HepG2 (cell line): ENCODE results near the gene TAF6L. TPM values are rescaled to one million over a fixed set of nuclear protein-coding genes. Genes with fewer than 3 reads are reported as not detected.

ENCODE experiments used
- BRD4 ChIP-seq: sonication (generic); formaldehyde crosslinking; IDR thresholded peaks from 2 replicates; pipeline ENCODE4 v1.4.0; 2020; ENCODE audit warnings: missing genetic modification reagents
- CC2D1A ChIP-seq: sonication (generic); formaldehyde crosslinking; IDR thresholded peaks from 2 replicates; pipeline ENCODE4 v1.8.1; 2023; ENCODE audit warnings: mild to moderate bottlenecking, missing genetic modification reagents
- CEBPB ChIP-seq: IDR thresholded peaks from 2 replicates; pipeline ENCODE4 v1.6.1; 2011; ENCODE audit warnings: low read depth, low read length, improper control_type of control experiment, borderline replicate concordance
- ELF4 ChIP-seq: sonication (generic); formaldehyde crosslinking; IDR thresholded peaks from 2 replicates; pipeline ENCODE4 v1.5.0; 2020; ENCODE audit warnings: missing genetic modification reagents, mild to moderate bottlenecking, moderate library complexity, borderline replicate concordance
- FUBP1 ChIP-seq: sonication (generic); formaldehyde crosslinking; IDR thresholded peaks from 2 replicates; pipeline ENCODE4 v1.5.1; 2020; ENCODE audit warnings: missing genetic modification reagents, mild to moderate bottlenecking, borderline replicate concordance
- KLF16 ChIP-seq, 2 experiments: sonication (generic) in 1 of 2; formaldehyde crosslinking in 1 of 2; IDR thresholded peaks; 2 replicates each; pipeline versions ENCODE4 v1.6.1 to v1.8.0; 2016 to 2023; ENCODE audit warnings: missing genetic modification reagents in 2 of 2, missing compliant biosample characterization in 1 of 2
- NFE2L1 ChIP-seq: sonication (generic); formaldehyde crosslinking; IDR thresholded peaks from 2 replicates; pipeline ENCODE4 v1.4.0; 2020; ENCODE audit warnings: missing genetic modification reagents, mild to moderate bottlenecking, borderline replicate concordance
- RXRA ChIP-seq: sonication (generic); formaldehyde crosslinking; IDR thresholded peaks from 2 replicates; pipeline ENCODE4 v1.5.1; 2020; ENCODE audit warnings: missing genetic modification reagents
- TEAD2 ChIP-seq: sonication (generic); formaldehyde crosslinking; IDR thresholded peaks from 2 replicates; pipeline ENCODE4 v1.9.0; 2021; ENCODE audit warnings: missing genetic modification reagents
- TFDP1 ChIP-seq: IDR thresholded peaks from 2 replicates; pipeline ENCODE4 v1.6.1; 2016; ENCODE audit warnings: missing compliant biosample characterization, missing genetic modification reagents, borderline replicate concordance
- TOPORS ChIP-seq: sonication (generic); formaldehyde crosslinking; IDR thresholded peaks from 2 replicates; pipeline ENCODE4 v1.8.0; 2023; ENCODE audit warnings: mild to moderate bottlenecking, missing genetic modification reagents
- ZNF597 ChIP-seq: sonication (generic); formaldehyde crosslinking; IDR thresholded peaks from 2 replicates; pipeline ENCODE4 v1.5.0; 2020; ENCODE audit warnings: missing genetic modification reagents
- ZNF777 ChIP-seq: sonication (generic); formaldehyde crosslinking; IDR thresholded peaks from 2 replicates; pipeline ENCODE4 v1.4.0; 2020; ENCODE audit warnings: missing genetic modification reagents
- ZSCAN20 ChIP-seq: sonication (generic); formaldehyde crosslinking; IDR thresholded peaks from 2 replicates; pipeline ENCODE4 v1.4.0; 2020; ENCODE audit warnings: missing genetic modification reagents, mild to moderate bottlenecking, borderline replicate concordance
- polyA plus RNA-seq, 8 experiments: library from polyadenylated mRNA; depleted of rRNA in 3 of 8; stranded (reverse) in 7 of 8; unstranded in 1 of 8; fragments of >200 nt; fragmentation: Illumina TruSeq in 4 of 8; extraction: Trizol in 4 of 8; gene quantifications; 2 replicates each; pipeline versions ENCODE4 v1.2.1 to v1.2.3, GENCODE V29; 2011 to 2016; ENCODE audit warnings: low read depth in 4 of 8, missing spikeins in 1 of 8, mixed read lengths in 1 of 8; ENCODE audit not compliant: insufficient read depth in 1 of 8
- total RNA-seq, 5 experiments: library from RNA; depleted of rRNA; stranded (reverse); fragments of >200 nt; fragmentation: Illumina TruSeq; extraction: Trizol; gene quantifications; 2 replicates each; pipeline ENCODE4 v1.2.3, GENCODE V29; 2016; ENCODE audit warnings: low read depth in 1 of 5
- TF ChIP-seq, protein P1 (sequence below): IDR thresholded peaks from 2 replicates; pipeline ENCODE4 v1.6.1; 2016; ENCODE audit warnings: low read depth, missing genetic modification reagents, missing compliant biosample characterization
- TF ChIP-seq, protein P2 (sequence below): sonication (generic); formaldehyde crosslinking; IDR thresholded peaks from 2 replicates; pipeline ENCODE4 v1.8.1; 2023; ENCODE audit warnings: mild to moderate bottlenecking, missing genetic modification reagents
- TF ChIP-seq, protein P3 (sequence below): sonication (generic); formaldehyde crosslinking; IDR thresholded peaks from 2 replicates; pipeline ENCODE4 v1.5.0; 2020; ENCODE audit warnings: mild to moderate bottlenecking, low read depth, missing genetic modification reagents, borderline replicate concordance

The TAF6L gene
- total and polyA plus RNA-seq, 2 of the 13 experiments (the other 11 are each of a cell fraction or from before 2014, with no cell fraction given), result 12.6 to 19.4 TPM

- TF ChIP-seq, protein P1, sequence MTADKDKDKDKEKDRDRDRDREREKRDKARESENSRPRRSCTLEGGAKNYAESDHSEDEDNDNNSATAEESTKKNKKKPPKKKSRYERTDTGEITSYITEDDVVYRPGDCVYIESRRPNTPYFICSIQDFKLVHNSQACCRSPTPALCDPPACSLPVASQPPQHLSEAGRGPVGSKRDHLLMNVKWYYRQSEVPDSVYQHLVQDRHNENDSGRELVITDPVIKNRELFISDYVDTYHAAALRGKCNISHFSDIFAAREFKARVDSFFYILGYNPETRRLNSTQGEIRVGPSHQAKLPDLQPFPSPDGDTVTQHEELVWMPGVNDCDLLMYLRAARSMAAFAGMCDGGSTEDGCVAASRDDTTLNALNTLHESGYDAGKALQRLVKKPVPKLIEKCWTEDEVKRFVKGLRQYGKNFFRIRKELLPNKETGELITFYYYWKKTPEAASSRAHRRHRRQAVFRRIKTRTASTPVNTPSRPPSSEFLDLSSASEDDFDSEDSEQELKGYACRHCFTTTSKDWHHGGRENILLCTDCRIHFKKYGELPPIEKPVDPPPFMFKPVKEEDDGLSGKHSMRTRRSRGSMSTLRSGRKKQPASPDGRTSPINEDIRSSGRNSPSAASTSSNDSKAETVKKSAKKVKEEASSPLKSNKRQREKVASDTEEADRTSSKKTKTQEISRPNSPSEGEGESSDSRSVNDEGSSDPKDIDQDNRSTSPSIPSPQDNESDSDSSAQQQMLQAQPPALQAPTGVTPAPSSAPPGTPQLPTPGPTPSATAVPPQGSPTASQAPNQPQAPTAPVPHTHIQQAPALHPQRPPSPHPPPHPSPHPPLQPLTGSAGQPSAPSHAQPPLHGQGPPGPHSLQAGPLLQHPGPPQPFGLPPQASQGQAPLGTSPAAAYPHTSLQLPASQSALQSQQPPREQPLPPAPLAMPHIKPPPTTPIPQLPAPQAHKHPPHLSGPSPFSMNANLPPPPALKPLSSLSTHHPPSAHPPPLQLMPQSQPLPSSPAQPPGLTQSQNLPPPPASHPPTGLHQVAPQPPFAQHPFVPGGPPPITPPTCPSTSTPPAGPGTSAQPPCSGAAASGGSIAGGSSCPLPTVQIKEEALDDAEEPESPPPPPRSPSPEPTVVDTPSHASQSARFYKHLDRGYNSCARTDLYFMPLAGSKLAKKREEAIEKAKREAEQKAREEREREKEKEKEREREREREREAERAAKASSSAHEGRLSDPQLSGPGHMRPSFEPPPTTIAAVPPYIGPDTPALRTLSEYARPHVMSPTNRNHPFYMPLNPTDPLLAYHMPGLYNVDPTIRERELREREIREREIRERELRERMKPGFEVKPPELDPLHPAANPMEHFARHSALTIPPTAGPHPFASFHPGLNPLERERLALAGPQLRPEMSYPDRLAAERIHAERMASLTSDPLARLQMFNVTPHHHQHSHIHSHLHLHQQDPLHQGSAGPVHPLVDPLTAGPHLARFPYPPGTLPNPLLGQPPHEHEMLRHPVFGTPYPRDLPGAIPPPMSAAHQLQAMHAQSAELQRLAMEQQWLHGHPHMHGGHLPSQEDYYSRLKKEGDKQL (CRISPR knock-in tag), result 0 out of 2 replicates have a peak, but pooled peaks have one; percentile 33
- TF ChIP-seq NFE2L1, result no peak
- TF ChIP-seq ZNF597 (CRISPR knock-in tag), result no peak
- TF ChIP-seq BRD4 (CRISPR knock-in tag), result peak; percentile 72; the same call in 1 of the 2 replicates
- no peak for TF ChIP-seq ELF4 (CRISPR knock-in tag)
- TF ChIP-seq KLF16 (CRISPR knock-in tag; IDR thresholded peaks at IDR 0.05), result peak in 1 of 2 experiments; percentile 94; a peak in 2 of 4 replicates
- no peak for TF ChIP-seq CC2D1A (CRISPR knock-in tag)
- peak; percentile 54 for TF ChIP-seq ZNF777 (CRISPR knock-in tag)
- TF ChIP-seq, protein P2, sequence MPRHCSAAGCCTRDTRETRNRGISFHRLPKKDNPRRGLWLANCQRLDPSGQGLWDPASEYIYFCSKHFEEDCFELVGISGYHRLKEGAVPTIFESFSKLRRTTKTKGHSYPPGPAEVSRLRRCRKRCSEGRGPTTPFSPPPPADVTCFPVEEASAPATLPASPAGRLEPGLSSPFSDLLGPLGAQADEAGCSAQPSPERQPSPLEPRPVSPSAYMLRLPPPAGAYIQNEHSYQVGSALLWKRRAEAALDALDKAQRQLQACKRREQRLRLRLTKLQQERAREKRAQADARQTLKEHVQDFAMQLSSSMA (CRISPR knock-in tag), result no peak
- peak; percentile 82 for TF ChIP-seq RXRA
- TF ChIP-seq TEAD2 (CRISPR knock-in tag), result no peak
- TF ChIP-seq FUBP1, result no peak
- peak; percentile 73; the same call in 1 of the 2 replicates for TF ChIP-seq ZSCAN20
- peak; percentile 64; the same call in 1 of the 2 replicates for TF ChIP-seq TFDP1 (CRISPR knock-in tag)
- TF ChIP-seq TOPORS, result peak; percentile 74; the same call in 1 of the 2 replicates
- TF ChIP-seq, protein P3, sequence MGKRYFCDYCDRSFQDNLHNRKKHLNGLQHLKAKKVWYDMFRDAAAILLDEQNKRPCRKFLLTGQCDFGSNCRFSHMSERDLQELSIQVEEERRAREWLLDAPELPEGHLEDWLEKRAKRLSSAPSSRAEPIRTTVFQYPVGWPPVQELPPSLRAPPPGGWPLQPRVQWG (CRISPR knock-in tag), result no peak
- no peak for TF ChIP-seq CEBPB
Measured at GRCh38 chr11:62805076-62805892, 34.1 kb downstream of the TAF6L start, which contains the start of gene NXF1 (continued).
